Measurements from ENCODE around the gene LRRC8B.

Gene LRRC8B

DNA sequence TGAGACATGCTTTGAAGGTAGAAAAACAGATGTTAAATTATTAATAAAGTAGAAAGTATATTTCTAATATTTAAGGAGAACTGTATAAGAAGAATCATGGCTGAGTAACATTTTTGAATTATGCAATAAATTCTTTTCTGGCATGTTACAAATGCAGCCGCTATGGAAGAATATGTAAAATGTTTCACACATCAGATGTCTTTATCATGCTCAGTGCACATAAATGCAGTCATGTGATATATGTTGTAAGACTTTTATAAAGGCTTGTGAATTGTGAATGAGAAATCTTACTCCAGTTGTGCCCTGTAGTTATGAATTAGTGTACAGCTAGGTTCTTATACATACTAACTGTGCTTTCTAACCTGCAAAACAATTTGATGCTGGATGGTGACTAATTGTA is 53.5 kb downstream of the LRRC8B start:
- Histone ChIP-seq H3K36me3 (ENCODE audit: control insufficient read depth in 4 of 4, insufficient read depth in 4 of 4, low read length in 3 of 4) (peaks cover 19 to 36% (median 33%) of the 10 kb centered on the region in 4 experiments), H3K4me3 (ENCODE audit: control insufficient read depth in 1 of 7, extremely low read depth in 1 of 7, insufficient read depth in 4 of 7, low read depth in 2 of 7, low read length in 6 of 7) (no peak overlapping the region), H3K27ac (ENCODE audit: insufficient read depth in 1 of 2, low read depth in 1 of 2, low read length in 2 of 2, poor library complexity in 1 of 2, severe bottlenecking in 2 of 2) (no peak overlapping the region), H3K9me3 (ENCODE audit: control extremely low read depth in 1 of 5, control insufficient read depth in 4 of 5, insufficient read depth in 2 of 5, low read depth in 1 of 5, low read length in 4 of 5) (no peaks in the 10 kb centered on the region), H3K27me3 (replicated peaks in 2 of 5; ENCODE audit: control insufficient read depth in 4 of 5, insufficient read depth in 5 of 5, low read length in 4 of 5) (no peaks in the 10 kb centered on the region), H3K4me1 (ENCODE audit: control extremely low read depth in 1 of 4, control insufficient read depth in 4 of 4, insufficient read depth in 4 of 4, low read length in 3 of 4) (no peaks in the 10 kb centered on the region)
- DNase-seq: no peak
- no CpG with 5 or more reads among the region's 1 CpG for WGBS (ENCODE audit: insufficient coverage)
- ChIA-PET CTCF (interaction anchor here (0.8 to 3.2 kb wide), 3 partner anchors 11 to 18 kb away, joined by 3 to 8 read pairs (median 3); no protein-coding TSS in a partner anchor), POLR2A (interaction anchor here (1.1 kb wide), 1 partner anchor 13 kb away, joined by 3 read pairs; no protein-coding TSS in a partner anchor)

DNA sequence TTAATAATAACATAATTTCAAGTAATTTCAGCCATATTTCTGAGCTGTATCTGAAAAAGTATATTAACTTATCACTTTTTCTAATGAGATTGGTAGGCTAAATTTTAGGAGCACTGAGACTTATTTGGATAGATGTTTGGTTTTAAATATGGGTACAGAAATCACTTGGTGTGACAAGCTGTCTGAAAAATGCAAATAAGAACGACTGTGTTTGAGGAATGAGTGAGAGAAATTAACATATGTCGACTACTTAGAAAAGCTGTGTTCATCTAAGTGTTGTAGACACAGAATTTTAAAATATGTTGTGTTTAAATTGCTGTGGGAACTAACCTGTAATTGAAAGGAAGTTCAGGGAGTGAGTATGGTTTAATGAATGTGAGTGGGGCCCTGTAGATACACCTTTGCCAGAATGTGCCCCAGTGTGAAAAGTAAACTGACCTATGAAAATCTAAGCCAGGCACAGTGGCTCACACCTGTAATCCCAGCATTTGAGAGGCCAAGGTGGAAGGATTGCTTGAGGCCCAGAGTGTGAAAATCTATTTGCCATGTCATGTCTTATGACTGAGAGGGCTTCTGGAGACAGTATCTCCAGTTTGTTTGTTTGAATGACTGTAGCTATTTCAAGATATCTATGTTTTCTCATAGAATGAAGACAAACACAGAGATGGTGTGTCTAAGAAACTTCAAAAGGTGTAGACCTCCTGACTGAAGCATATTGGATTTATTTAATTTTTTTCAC is 54.5 kb downstream of the LRRC8B start:
- 93% methylated on average over 2 of the region's 2 CpGs for WGBS (ENCODE audit: insufficient coverage)
- Histone ChIP-seq H3K36me3 (ENCODE audit: control insufficient read depth in 4 of 4, insufficient read depth in 4 of 4, low read length in 3 of 4) (peaks cover 23 to 45% (median 39%) of the 10 kb centered on the region in 4 experiments), H3K27me3 (replicated peaks in 2 of 5; ENCODE audit: control insufficient read depth in 4 of 5, insufficient read depth in 5 of 5, low read length in 4 of 5) (no peaks in the 10 kb centered on the region), H3K9me3 (ENCODE audit: control extremely low read depth in 1 of 5, control insufficient read depth in 4 of 5, insufficient read depth in 2 of 5, low read depth in 1 of 5, low read length in 4 of 5) (no peaks in the 10 kb centered on the region), H3K27ac (ENCODE audit: insufficient read depth in 1 of 2, low read depth in 1 of 2, low read length in 2 of 2, poor library complexity in 1 of 2, severe bottlenecking in 2 of 2) (no peak overlapping the region), H3K4me3 (ENCODE audit: control insufficient read depth in 1 of 7, extremely low read depth in 1 of 7, insufficient read depth in 4 of 7, low read depth in 2 of 7, low read length in 6 of 7) (no peak overlapping the region), H3K4me1 (ENCODE audit: control extremely low read depth in 1 of 4, control insufficient read depth in 4 of 4, insufficient read depth in 4 of 4, low read length in 3 of 4) (no peaks in the 10 kb centered on the region)
- DNase-seq: no peak
- ChIA-PET POLR2A (no interaction called here), CTCF (interaction anchor here (1.2 to 3.8 kb wide), 5 partner anchors 12 to 64 kb away, joined by 3 to 10 read pairs (median 8); no protein-coding TSS in a partner anchor)

DNA sequence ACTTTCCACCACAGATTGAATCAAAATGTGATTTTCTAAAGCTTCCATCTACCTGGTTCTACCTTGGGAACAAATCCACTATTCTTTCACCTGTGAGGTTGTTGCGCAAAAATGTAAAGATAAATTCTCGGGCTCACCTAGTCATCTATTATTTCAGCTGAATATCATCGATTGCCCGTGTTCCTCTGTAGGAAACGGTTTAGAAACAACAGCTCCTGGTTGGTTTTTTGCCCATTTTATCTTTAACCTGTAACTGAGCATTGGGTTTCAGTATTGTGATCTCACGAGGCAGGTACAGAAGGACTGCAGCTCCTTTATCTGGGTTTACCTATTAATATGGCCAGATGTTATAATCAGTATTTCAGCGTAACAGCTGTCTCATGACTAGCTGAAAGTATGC is 55.4 kb downstream of the LRRC8B start:
- peaks cover 23 to 45% (median 41%) of the 10 kb centered on the region in 4 experiments for H3K36me3 ChIP-seq (ENCODE audit: control insufficient read depth in 4 of 4, insufficient read depth in 4 of 4, low read length in 3 of 4)
- ChIA-PET CTCF (interaction anchor here (1.1 to 3.8 kb wide), 8 partner anchors 11 to 582 kb away, joined by 3 to 14 read pairs (median 9); no protein-coding TSS in a partner anchor), POLR2A (no interaction called here)
- no peaks in the 10 kb centered on the region for H3K27me3 ChIP-seq (replicated peaks in 2 of 5; ENCODE audit: control insufficient read depth in 4 of 5, insufficient read depth in 5 of 5, low read length in 4 of 5)
- H3K4me1 ChIP-seq (ENCODE audit: control extremely low read depth in 1 of 4, control insufficient read depth in 4 of 4, insufficient read depth in 4 of 4, low read length in 3 of 4): no peaks in the 10 kb centered on the region
- 97% methylated on average over 5 of the region's 7 CpGs for whole genome bisulfite sequencing (ENCODE audit: insufficient coverage)
- H3K4me3 ChIP-seq (ENCODE audit: control insufficient read depth in 1 of 7, extremely low read depth in 1 of 7, insufficient read depth in 4 of 7, low read depth in 2 of 7, low read length in 6 of 7): no peak overlapping the region
- no peaks in the 10 kb centered on the region for H3K9me3 ChIP-seq (ENCODE audit: control extremely low read depth in 1 of 5, control insufficient read depth in 4 of 5, insufficient read depth in 2 of 5, low read depth in 1 of 5, low read length in 4 of 5)
- DNase-seq: no peak
- no peak overlapping the region for H3K27ac ChIP-seq (ENCODE audit: insufficient read depth in 1 of 2, low read depth in 1 of 2, low read length in 2 of 2, poor library complexity in 1 of 2, severe bottlenecking in 2 of 2)

DNA sequence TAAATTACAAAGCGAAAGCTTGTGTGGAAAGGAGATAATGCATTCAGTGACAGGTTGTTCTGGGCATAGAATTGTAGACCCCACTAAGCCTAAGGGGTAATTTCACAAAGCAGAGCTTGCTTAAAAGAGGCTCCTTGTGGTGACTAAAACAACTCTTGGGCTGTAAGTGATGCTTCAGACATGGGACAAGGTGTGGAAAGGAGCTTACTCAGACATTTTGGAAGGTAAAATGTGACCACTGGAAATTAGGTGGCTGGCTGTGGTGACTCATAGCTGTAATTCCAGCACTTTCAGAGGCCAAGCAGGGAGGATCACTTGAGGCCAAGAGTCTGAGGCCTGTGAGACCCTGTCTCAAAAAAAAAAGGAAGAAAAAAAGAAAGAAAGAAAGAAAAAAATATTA is 57.2 kb downstream of the LRRC8B start:
- CTCF ChIA-PET: interaction anchor here (0.7 to 3.8 kb wide), 8 partner anchors 9 to 181 kb away, joined by 3 to 14 read pairs (median 4); no protein-coding TSS in a partner anchor
- no peak overlapping the region for H3K4me3 ChIP-seq (ENCODE audit: control insufficient read depth in 1 of 7, extremely low read depth in 1 of 7, insufficient read depth in 4 of 7, low read depth in 2 of 7, low read length in 6 of 7)

DNA sequence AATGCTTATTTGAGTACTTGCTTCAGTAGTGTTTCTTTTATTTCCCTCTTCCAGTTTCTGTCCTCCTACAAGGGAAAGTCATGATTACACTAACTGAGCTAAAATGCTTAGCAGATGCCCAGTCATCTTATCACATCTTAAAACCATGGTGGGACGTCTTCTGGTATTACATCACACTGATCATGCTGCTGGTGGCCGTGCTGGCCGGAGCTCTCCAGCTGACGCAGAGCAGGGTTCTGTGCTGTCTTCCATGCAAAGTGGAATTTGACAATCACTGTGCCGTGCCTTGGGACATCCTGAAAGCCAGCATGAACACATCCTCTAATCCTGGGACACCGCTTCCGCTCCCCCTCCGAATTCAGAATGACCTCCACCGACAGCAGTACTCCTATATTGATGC is 57.9 kb downstream of the LRRC8B start:
- H3K27me3 ChIP-seq (replicated peaks in 2 of 5; ENCODE audit: control insufficient read depth in 4 of 5, insufficient read depth in 5 of 5, low read length in 4 of 5): no peaks in the 10 kb centered on the region
- no peak for DNase-seq
- no peaks in the 10 kb centered on the region for H3K4me1 ChIP-seq (ENCODE audit: control extremely low read depth in 1 of 4, control insufficient read depth in 4 of 4, insufficient read depth in 4 of 4, low read length in 3 of 4)
- no peak overlapping the region for H3K27ac ChIP-seq (ENCODE audit: insufficient read depth in 1 of 2, low read depth in 1 of 2, low read length in 2 of 2, poor library complexity in 1 of 2, severe bottlenecking in 2 of 2)
- no peak overlapping the region for H3K4me3 ChIP-seq (ENCODE audit: control insufficient read depth in 1 of 7, extremely low read depth in 1 of 7, insufficient read depth in 4 of 7, low read depth in 2 of 7, low read length in 6 of 7)
- POLR2A ChIA-PET: no interaction called here
- H3K9me3 ChIP-seq (ENCODE audit: control extremely low read depth in 1 of 5, control insufficient read depth in 4 of 5, insufficient read depth in 2 of 5, low read depth in 1 of 5, low read length in 4 of 5): no peaks in the 10 kb centered on the region
- CTCF ChIA-PET: interaction anchor here (1.0 to 5.4 kb wide), 6 partner anchors 8 to 181 kb away, joined by 3 to 15 read pairs (median 10); no protein-coding TSS in a partner anchor
- 96% methylated on average over 9 of the region's 9 CpGs for WGBS (ENCODE audit: insufficient coverage)
- H3K36me3 ChIP-seq (ENCODE audit: control insufficient read depth in 4 of 4, insufficient read depth in 4 of 4, low read length in 3 of 4): peaks cover 19 to 53% (median 41%) of the 10 kb centered on the region in 4 experiments

More for the DNA sequence above, 57.2 kb downstream of the LRRC8B start:
- POLR2A ChIA-PET: no interaction called here
- H3K27me3 ChIP-seq (replicated peaks in 2 of 5; ENCODE audit: control insufficient read depth in 4 of 5, insufficient read depth in 5 of 5, low read length in 4 of 5): no peaks in the 10 kb centered on the region
- no peaks in the 10 kb centered on the region for H3K9me3 ChIP-seq (ENCODE audit: control extremely low read depth in 1 of 5, control insufficient read depth in 4 of 5, insufficient read depth in 2 of 5, low read depth in 1 of 5, low read length in 4 of 5)
- DNase-seq: no peak
- H3K27ac ChIP-seq (ENCODE audit: insufficient read depth in 1 of 2, low read depth in 1 of 2, low read length in 2 of 2, poor library complexity in 1 of 2, severe bottlenecking in 2 of 2): no peak overlapping the region
- WGBS (ENCODE audit: insufficient coverage): no CpG with 5 or more reads among the region's 1 CpG
- H3K36me3 ChIP-seq (ENCODE audit: control insufficient read depth in 4 of 4, insufficient read depth in 4 of 4, low read length in 3 of 4): peaks cover 19 to 50% (median 40%) of the 10 kb centered on the region in 4 experiments
- H3K4me1 ChIP-seq (ENCODE audit: control extremely low read depth in 1 of 4, control insufficient read depth in 4 of 4, insufficient read depth in 4 of 4, low read length in 3 of 4): no peaks in the 10 kb centered on the region

DNA sequence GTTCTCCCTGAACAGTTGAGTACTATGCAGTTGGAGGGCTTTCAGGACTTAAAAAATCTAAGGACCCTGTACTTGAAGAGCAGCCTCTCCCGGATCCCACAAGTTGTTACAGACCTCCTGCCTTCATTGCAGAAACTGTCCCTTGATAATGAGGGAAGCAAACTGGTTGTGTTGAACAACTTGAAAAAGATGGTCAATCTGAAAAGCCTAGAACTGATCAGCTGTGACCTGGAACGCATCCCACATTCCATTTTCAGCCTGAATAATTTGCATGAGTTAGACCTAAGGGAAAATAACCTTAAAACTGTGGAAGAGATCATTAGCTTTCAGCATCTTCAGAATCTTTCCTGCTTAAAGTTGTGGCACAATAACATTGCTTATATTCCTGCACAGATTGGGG is 59.6 kb downstream of the LRRC8B start:
- ChIA-PET CTCF (interaction anchor here (1.0 to 5.4 kb wide), 2 partner anchors 10 to 101 kb away, joined by 3 to 15 read pairs; no protein-coding TSS in a partner anchor), POLR2A (no interaction called here)
- H3K4me3 ChIP-seq (ENCODE audit: control insufficient read depth in 1 of 7, extremely low read depth in 1 of 7, insufficient read depth in 4 of 7, low read depth in 2 of 7, low read length in 6 of 7): no peak overlapping the region
- H3K36me3 ChIP-seq (ENCODE audit: control insufficient read depth in 4 of 4, insufficient read depth in 4 of 4, low read length in 3 of 4): peaks cover 21 to 61% (median 46%) of the 10 kb centered on the region in 4 experiments
- no peaks in the 10 kb centered on the region for H3K9me3 ChIP-seq (ENCODE audit: control extremely low read depth in 1 of 5, control insufficient read depth in 4 of 5, insufficient read depth in 2 of 5, low read depth in 1 of 5, low read length in 4 of 5)
- no peak overlapping the region for H3K27ac ChIP-seq (ENCODE audit: insufficient read depth in 1 of 2, low read depth in 1 of 2, low read length in 2 of 2, poor library complexity in 1 of 2, severe bottlenecking in 2 of 2)
- peaks cover 0 to 2% (median 0%) of the 10 kb centered on the region in 4 experiments for H3K4me1 ChIP-seq (ENCODE audit: control extremely low read depth in 1 of 4, control insufficient read depth in 4 of 4, insufficient read depth in 4 of 4, low read length in 3 of 4)
- 100% methylated on average over 2 of the region's 2 CpGs for WGBS (ENCODE audit: insufficient coverage)
- no peaks in the 10 kb centered on the region for H3K27me3 ChIP-seq (replicated peaks in 2 of 5; ENCODE audit: control insufficient read depth in 4 of 5, insufficient read depth in 5 of 5, low read length in 4 of 5)
- DNase-seq: no peak

DNA sequence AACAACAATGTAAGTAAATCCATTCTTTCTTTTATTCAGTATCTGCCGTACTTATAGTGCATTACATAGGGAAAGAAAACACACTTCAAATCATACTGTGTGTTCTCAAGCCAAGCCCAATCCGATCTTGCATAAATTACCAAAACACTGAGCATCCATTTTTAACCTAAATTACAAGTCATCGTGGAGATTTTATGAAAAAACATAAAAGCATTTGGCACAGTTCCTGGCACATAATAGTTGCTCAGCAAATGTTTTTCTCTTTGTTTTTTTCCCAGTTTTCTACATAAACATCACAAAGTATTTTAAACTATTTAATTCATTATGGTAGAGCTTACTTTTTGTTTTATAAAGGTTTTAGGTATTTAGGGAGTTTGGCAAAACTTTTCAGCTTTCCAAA is 60.2 kb downstream of the LRRC8B start:
- H3K4me3 ChIP-seq (ENCODE audit: control insufficient read depth in 1 of 7, extremely low read depth in 1 of 7, insufficient read depth in 4 of 7, low read depth in 2 of 7, low read length in 6 of 7): no peak overlapping the region
- no peak overlapping the region for H3K27ac ChIP-seq (ENCODE audit: insufficient read depth in 1 of 2, low read depth in 1 of 2, low read length in 2 of 2, poor library complexity in 1 of 2, severe bottlenecking in 2 of 2)
- H3K27me3 ChIP-seq (replicated peaks in 2 of 5; ENCODE audit: control insufficient read depth in 4 of 5, insufficient read depth in 5 of 5, low read length in 4 of 5): no peaks in the 10 kb centered on the region
- no peaks in the 10 kb centered on the region for H3K9me3 ChIP-seq (ENCODE audit: control extremely low read depth in 1 of 5, control insufficient read depth in 4 of 5, insufficient read depth in 2 of 5, low read depth in 1 of 5, low read length in 4 of 5)
- CTCF ChIA-PET: interaction anchor here (0.7 to 5.4 kb wide), 3 partner anchors 10 to 101 kb away, joined by 3 to 15 read pairs (median 3); no protein-coding TSS in a partner anchor
- peaks cover 21 to 60% (median 44%) of the 10 kb centered on the region in 4 experiments for H3K36me3 ChIP-seq (ENCODE audit: control insufficient read depth in 4 of 4, insufficient read depth in 4 of 4, low read length in 3 of 4)
- no peak for DNase-seq
- 92% methylated on average over 2 of the region's 3 CpGs for WGBS (ENCODE audit: insufficient coverage)
- peaks cover 0 to 6% (median 0%) of the 10 kb centered on the region in 4 experiments for H3K4me1 ChIP-seq (ENCODE audit: control extremely low read depth in 1 of 4, control insufficient read depth in 4 of 4, insufficient read depth in 4 of 4, low read length in 3 of 4)
- POLR2A ChIA-PET: interaction anchor here (0.8 kb wide), 1 partner anchor 17 kb away, joined by 3 read pairs; no protein-coding TSS in a partner anchor
